Glutamatergic neuron (in vitro differentiated cells): ENCODE data around the gene ZNF532. TPM values are rescaled to one million over a fixed set of nuclear protein-coding genes. Genes with fewer than 3 reads are reported as not detected.

Source experiments
- DNase-seq: peaks from one replicate; pipeline ENCODE4 v3.0.0; 2022
- H3K27ac Mint-ChIP-seq: one replicate; pipeline ENCODE4 v1.8.0; 2020; ENCODE audit warnings: mild to moderate bottlenecking, mixed read lengths, inconsistent platforms; ENCODE audit not compliant: unreplicated experiment
- H3K27me3 Mint-ChIP-seq: one replicate; pipeline ENCODE4 v1.8.0; 2020; ENCODE audit warnings: mild to moderate bottlenecking, moderate library complexity, mixed read lengths, inconsistent platforms; ENCODE audit not compliant: unreplicated experiment
- H3K36me3 Mint-ChIP-seq: one replicate; pipeline ENCODE4 v1.8.0; 2020; ENCODE audit warnings: mild to moderate bottlenecking, mixed read lengths, inconsistent platforms; ENCODE audit not compliant: unreplicated experiment
- H3K4me1 Mint-ChIP-seq: one replicate; pipeline ENCODE4 v1.8.0; 2020; ENCODE audit warnings: mild to moderate bottlenecking, low read depth, mixed read lengths, inconsistent platforms; ENCODE audit not compliant: unreplicated experiment
- H3K4me3 Mint-ChIP-seq: one replicate; pipeline ENCODE4 v1.8.0; 2020; ENCODE audit warnings: mild to moderate bottlenecking, mixed read lengths, inconsistent platforms; ENCODE audit not compliant: unreplicated experiment
- H3K9me3 Mint-ChIP-seq: one replicate; pipeline ENCODE4 v1.8.0; 2020; ENCODE audit warnings: mild to moderate bottlenecking, moderate library complexity, mixed read lengths, inconsistent platforms; ENCODE audit not compliant: unreplicated experiment
- total RNA-seq: library from RNA; stranded (reverse); fragmentation: NEBNext Ultra II Directional; extraction: Animal tissue kit (Norgen Biotek cat#: 25700); gene quantifications from one replicate; pipeline ENCODE4 v1.2.1, GENCODE V29; 2021; ENCODE audit not compliant: unreplicated experiment
- TF ChIP-seq, protein P1 (sequence below): fragments of 200-600 bp; sonication (generic); IDR thresholded peaks from one replicate; pipeline ENCODE4 v1.5.0; 2021; ENCODE audit not compliant: partially characterized antibody, unreplicated experiment

ZNF532 gene
- total RNA-seq, 1 donor from 2014 or later, result 217 TPM

- no peak for DNase-seq
- H3K27ac Mint-ChIP-seq, result no peak overlapping the region
Measured at GRCh38 chr18:59026364-59026763, 161.7 kb downstream of the ZNF532 start.

GRCh38 chr18:59026831-59027410, 162.2 kb downstream of the ZNF532 start:
- no peak overlapping the region for H3K27ac Mint-ChIP-seq
- DNase-seq, result no peak
- H3K9me3 Mint-ChIP-seq, result peaks cover 2% of the 10 kb centered on the region

More at GRCh38 chr18:59026364-59026763, 161.7 kb downstream of the ZNF532 start:
- Mint-ChIP-seq H3K4me3 (no peak overlapping the region), H3K27me3 (peaks cover 2% of the 10 kb centered on the region), H3K36me3 (no peaks in the 10 kb centered on the region), H3K9me3 (peaks cover 3% of the 10 kb centered on the region), H3K4me1 (peaks cover 23% of the 10 kb centered on the region)
- TF ChIP-seq, protein P1, sequence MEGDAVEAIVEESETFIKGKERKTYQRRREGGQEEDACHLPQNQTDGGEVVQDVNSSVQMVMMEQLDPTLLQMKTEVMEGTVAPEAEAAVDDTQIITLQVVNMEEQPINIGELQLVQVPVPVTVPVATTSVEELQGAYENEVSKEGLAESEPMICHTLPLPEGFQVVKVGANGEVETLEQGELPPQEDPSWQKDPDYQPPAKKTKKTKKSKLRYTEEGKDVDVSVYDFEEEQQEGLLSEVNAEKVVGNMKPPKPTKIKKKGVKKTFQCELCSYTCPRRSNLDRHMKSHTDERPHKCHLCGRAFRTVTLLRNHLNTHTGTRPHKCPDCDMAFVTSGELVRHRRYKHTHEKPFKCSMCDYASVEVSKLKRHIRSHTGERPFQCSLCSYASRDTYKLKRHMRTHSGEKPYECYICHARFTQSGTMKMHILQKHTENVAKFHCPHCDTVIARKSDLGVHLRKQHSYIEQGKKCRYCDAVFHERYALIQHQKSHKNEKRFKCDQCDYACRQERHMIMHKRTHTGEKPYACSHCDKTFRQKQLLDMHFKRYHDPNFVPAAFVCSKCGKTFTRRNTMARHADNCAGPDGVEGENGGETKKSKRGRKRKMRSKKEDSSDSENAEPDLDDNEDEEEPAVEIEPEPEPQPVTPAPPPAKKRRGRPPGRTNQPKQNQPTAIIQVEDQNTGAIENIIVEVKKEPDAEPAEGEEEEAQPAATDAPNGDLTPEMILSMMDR, result no peak

GRCh38 chr18:59029663-59030429, 165.2 kb downstream of the ZNF532 start:
- TF ChIP-seq, protein P1, result no peak
- Mint-ChIP-seq H3K4me1 (peaks cover 21% of the 10 kb centered on the region), H3K9me3 (peaks cover 2% of the 10 kb centered on the region), H3K36me3 (no peaks in the 10 kb centered on the region), H3K27ac (peak overlapping the region; percentile 91), H3K4me3 (no peak overlapping the region), H3K27me3 (no peaks in the 10 kb centered on the region)
- DNase-seq, result no peak

More at GRCh38 chr18:59026831-59027410, 162.2 kb downstream of the ZNF532 start:
- Mint-ChIP-seq H3K4me3 (no peak overlapping the region), H3K27me3 (no peaks in the 10 kb centered on the region), H3K36me3 (no peaks in the 10 kb centered on the region), H3K4me1 (peaks cover 22% of the 10 kb centered on the region)
- TF ChIP-seq, protein P1, result no peak

DNA sequence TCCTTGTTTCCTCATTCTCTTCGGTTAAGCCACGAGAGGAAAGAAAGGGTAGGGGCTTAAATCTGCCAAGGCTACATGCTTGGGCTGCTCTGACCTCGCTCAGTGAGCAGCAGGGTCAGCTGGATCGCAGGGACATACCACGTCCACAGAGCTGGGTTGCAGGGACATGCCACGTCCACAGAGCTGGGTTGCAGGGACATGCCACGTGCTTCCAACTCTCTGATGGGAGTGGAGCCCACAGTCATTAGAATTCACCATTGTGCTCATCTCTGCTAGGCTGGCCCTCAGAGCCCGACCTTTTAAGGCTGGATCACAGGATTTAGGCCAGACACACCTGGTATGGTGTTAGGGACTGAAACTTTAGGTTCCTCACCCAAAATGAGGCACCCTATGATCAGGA, 167.6 kb downstream of the ZNF532 start:
- Mint-ChIP-seq H3K4me1 (peaks cover 22% of the 10 kb centered on the region), H3K27me3 (no peaks in the 10 kb centered on the region), H3K36me3 (no peaks in the 10 kb centered on the region), H3K4me3 (no peak overlapping the region), H3K27ac (no peak overlapping the region), H3K9me3 (peaks cover 1% of the 10 kb centered on the region)
- DNase-seq, result no peak
- TF ChIP-seq, protein P1, result no peak

GRCh38 chr18:59033359-59033758, 168.7 kb downstream of the ZNF532 start:
- peaks cover 2% of the 10 kb centered on the region for H3K9me3 Mint-ChIP-seq
- peaks cover 2% of the 10 kb centered on the region for H3K27me3 Mint-ChIP-seq
- H3K4me3 Mint-ChIP-seq, result no peak overlapping the region
- no peaks in the 10 kb centered on the region for H3K36me3 Mint-ChIP-seq
- TF ChIP-seq, protein P1, result no peak
- DNase-seq, result no peak
- H3K4me1 Mint-ChIP-seq, result peaks cover 19% of the 10 kb centered on the region
- no peak overlapping the region for H3K27ac Mint-ChIP-seq
